HG03378 (cell line): ENCODE data around the gene SPOUT1.

Experiments used
- ATAC-seq: cut with Tn5 transposase; IDR thresholded peaks from one replicate; pipeline ENCODE4 v1.9.1; 2021; ENCODE audit warnings: mild to moderate bottlenecking, moderate library complexity; ENCODE audit not compliant: unreplicated experiment

The SPOUT1 gene

GRCh38 chr9:128838338-128838737 lies 8.7 kb upstream of the SPOUT1 start:
- no peak for ATAC-seq

GRCh38 chr9:128836509-128837145 lies 7.0 kb upstream of the SPOUT1 start:
- no peak for ATAC-seq

- ATAC-seq, result no peak
These were observed 5.9 kb upstream of the SPOUT1 start for GRCh38 chr9:128835246-128836210.

GRCh38 chr9:128833696-128834095 lies 4.1 kb upstream of the SPOUT1 start:
- no peak for ATAC-seq

- no peak for ATAC-seq
These were observed 708 bp downstream of the SPOUT1 start for GRCh38 chr9:128828719-128829452.

- no peak for ATAC-seq
These were observed 1.3 kb downstream of the SPOUT1 start for GRCh38 chr9:128828267-128828666.

- no peak for ATAC-seq
These were observed 3.5 kb downstream of the SPOUT1 start for GRCh38 chr9:128825923-128826700.

- no peak for ATAC-seq
These were observed 4.7 kb downstream of the SPOUT1 start for GRCh38 chr9:128824911-128825310.

GRCh38 chr9:128823903-128824406 lies 5.6 kb downstream of the SPOUT1 start:
- ATAC-seq, result no peak

- ATAC-seq, result no peak
These were observed 6.2 kb downstream of the SPOUT1 start for GRCh38 chr9:128823362-128823902.

- ATAC-seq, result no peak
These were observed 7.1 kb downstream of the SPOUT1 start for GRCh38 chr9:128822407-128823042.

- no peak for ATAC-seq
These were observed 7.8 kb downstream of the SPOUT1 start for GRCh38 chr9:128821584-128822406.

GRCh38 chr9:128820665-128821583 lies 8.7 kb downstream of the SPOUT1 start:
- no peak for ATAC-seq

GRCh38 chr9:128819716-128820664 lies 9.6 kb downstream of the SPOUT1 start:
- no peak for ATAC-seq

- ATAC-seq, result no peak
These were observed 10.5 kb downstream of the SPOUT1 start for GRCh38 chr9:128818839-128819715.
